GM12892 (cell line): Measurements from ENCODE around the gene JOSD2.

Source experiments
- POLR2A ChIP-seq: IDR thresholded peaks from 2 replicates; pipeline ENCODE4 v1.6.1; 2011; ENCODE audit warnings: low read depth, low read length, control low read depth
- POLR2AphosphoS5 ChIP-seq: IDR thresholded peaks from 2 replicates; pipeline ENCODE4 v1.6.1; 2011; ENCODE audit warnings: low read depth, low read length, control low read depth
- TAF1 ChIP-seq: IDR thresholded peaks from 2 replicates; pipeline ENCODE4 v1.6.1; 2011; ENCODE audit warnings: low read depth, mild to moderate bottlenecking, control low read depth, low read length, borderline replicate concordance

DNA sequence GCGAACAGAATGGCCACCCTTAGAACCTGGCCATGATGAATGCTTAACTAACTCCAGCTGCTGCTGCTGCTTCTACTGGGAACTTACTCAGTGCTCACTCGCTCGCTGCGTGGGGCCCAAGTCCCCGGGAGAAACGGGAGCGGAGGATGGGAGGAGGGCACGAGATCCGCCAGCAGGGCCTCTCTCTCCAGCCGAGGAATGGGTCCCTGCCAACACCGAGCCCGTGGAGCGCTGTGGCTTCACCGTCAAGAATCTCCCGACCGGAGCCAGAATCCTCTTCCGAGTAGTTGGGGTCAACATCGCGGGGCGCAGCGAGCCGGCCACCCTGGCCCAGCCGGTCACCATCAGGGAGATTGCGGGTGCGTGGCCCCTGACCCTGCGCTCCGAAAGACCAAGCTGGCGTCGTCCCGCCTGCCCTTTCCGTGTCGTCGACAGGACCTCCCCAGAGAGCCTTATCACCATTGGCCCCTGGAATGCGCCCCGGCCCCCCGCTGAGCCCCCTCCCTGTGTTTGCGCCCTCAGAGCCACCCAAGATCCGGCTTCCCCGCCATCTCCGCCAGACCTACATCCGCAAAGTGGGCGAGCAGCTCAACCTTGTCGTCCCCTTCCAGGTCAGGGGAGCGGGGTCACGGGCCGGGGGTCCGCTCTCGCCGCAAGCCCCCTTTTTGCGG is 52.5 kb downstream of the JOSD2 start:
- no peak for TF ChIP-seq POLR2AphosphoS5
- TF ChIP-seq POLR2A: no peak
- no peak for TF ChIP-seq TAF1
